HG02763 (cell line): Measurements from ENCODE around the gene TBC1D14.

ENCODE experiments used
- ATAC-seq: cut with Tn5 transposase; IDR thresholded peaks from one replicate; pipeline ENCODE4 v1.9.1; 2021; ENCODE audit warnings: mild to moderate bottlenecking, moderate library complexity; ENCODE audit not compliant: unreplicated experiment

Gene TBC1D14

GRCh38 chr4:6909113-6909969, at the start of gene TBC1D14:
Gene TBC1D14 (plus strand): TSS chr4:6909826. CDS start chr4:6923390, 13,564 bp downstream.
- ATAC-seq: peak; percentile 91

- ATAC-seq: no peak
Measured at GRCh38 chr4:6868386-6868785, 41.2 kb upstream of the TBC1D14 start.

GRCh38 chr4:6869944-6870343, 39.7 kb upstream of the TBC1D14 start:
- ATAC-seq: no peak

GRCh38 chr4:6873291-6873690, 36.3 kb upstream of the TBC1D14 start:
- ATAC-seq: no peak

GRCh38 chr4:6873792-6874461, 35.7 kb upstream of the TBC1D14 start:
- peak; percentile 64 for ATAC-seq

- ATAC-seq: no peak
Measured at GRCh38 chr4:6874981-6875380, 34.6 kb upstream of the TBC1D14 start.

- ATAC-seq: no peak
Measured at GRCh38 chr4:6875431-6875831, 34.2 kb upstream of the TBC1D14 start.

GRCh38 chr4:6876440-6876839, 33.2 kb upstream of the TBC1D14 start:
- ATAC-seq: no peak

- no peak for ATAC-seq
Measured at GRCh38 chr4:6877067-6877466, 32.6 kb upstream of the TBC1D14 start.

GRCh38 chr4:6878451-6879059, 31.1 kb upstream of the TBC1D14 start:
- ATAC-seq: no peak

- ATAC-seq: no peak
Measured at GRCh38 chr4:6880691-6881090, 28.9 kb upstream of the TBC1D14 start.

GRCh38 chr4:6881908-6882307, 27.7 kb upstream of the TBC1D14 start:
- no peak for ATAC-seq

GRCh38 chr4:6884341-6884870, 25.2 kb upstream of the TBC1D14 start:
- ATAC-seq: no peak

- no peak for ATAC-seq
Measured at GRCh38 chr4:6885953-6886557, 23.6 kb upstream of the TBC1D14 start.

- no peak for ATAC-seq
Measured at GRCh38 chr4:6886886-6887285, 22.7 kb upstream of the TBC1D14 start.

- ATAC-seq: no peak
Measured at GRCh38 chr4:6887591-6888371, 21.8 kb upstream of the TBC1D14 start.

- ATAC-seq: no peak
Measured at GRCh38 chr4:6888506-6889071, 21.0 kb upstream of the TBC1D14 start.

GRCh38 chr4:6889101-6889735, 20.4 kb upstream of the TBC1D14 start:
- no peak for ATAC-seq

GRCh38 chr4:6889736-6890324, 19.8 kb upstream of the TBC1D14 start:
- no peak for ATAC-seq
